ENCODE data around the gene TMEM63A. TPM values are rescaled to one million over a fixed set of nuclear protein-coding genes. Genes with fewer than 3 reads are reported as not detected.

Gene TMEM63A
- total and polyA plus RNA-seq, 2 of the 13 experiments (the other 11 are each of a cell fraction or from before 2014, with no cell fraction given), result 23.9 to 53.3 TPM

- Histone ChIP-seq H3K79me2 (ENCODE audit: insufficient read depth, low read length) (no peaks in the 10 kb centered on the region), H3K9ac (ENCODE audit: insufficient read depth, low read depth, low read length) (no peak overlapping the region), H3K9me3 (ENCODE audit: low read length) (peaks cover 5% of the 10 kb centered on the region; the same call in 1 of the 2 replicates), H4K20me1 (ENCODE audit: insufficient read depth, low read length) (peaks cover 4% of the 10 kb centered on the region; the same call in 1 of the 2 replicates), H3K36me3 (replicated peaks in 1 of 2; ENCODE audit: control insufficient read depth in 1 of 2, insufficient read depth in 2 of 2, low read length in 2 of 2) (peaks cover 12 to 25% of the 10 kb centered on the region in 2 experiments), H3K4me1 (ENCODE audit: insufficient read depth, low read length) (peaks cover 4% of the 10 kb centered on the region), H3K27me3 (ENCODE audit: control insufficient read depth in 1 of 2, insufficient read depth in 2 of 2, low read length in 2 of 2) (no peaks in the 10 kb centered on the region), H3K4me2 (ENCODE audit: low read depth, low read length) (no peak overlapping the region), H3K4me3 (replicated peaks in 1 of 3; ENCODE audit: insufficient read depth in 1 of 3, low read depth in 2 of 3, low read length in 3 of 3) (no peak overlapping the region), H2AFZ (ENCODE audit: low read length) (no peak overlapping the region), H3K27ac (ENCODE audit: extremely low read length, insufficient read depth, low read length) (no peak overlapping the region)
- ATAC-seq, result no peak
- FAIRE-seq, result no peak
- intact Hi-C loops (cut with micrococcal nuclease; ENCODE audit: unreplicated experiment), result loop anchor here (2.0 kb wide), 2 partner anchors 64 to 372 kb away; no protein-coding TSS in a partner anchor
- ChIA-PET CTCF (ENCODE audit: low intra/inter-chr PET ratio, low total read pairs) (interaction anchor here (0.7 to 2.1 kb wide), 5 partner anchors 65 to 371 kb away, joined by 3 to 37 read pairs (median 3); partner anchors contain the start of gene SRP9), POLR2A (interaction anchor here (1.4 kb wide), 1 partner anchor 34 kb away, joined by 5 read pairs; no protein-coding TSS in a partner anchor)
- no TSS peak for BruUV-seq (replicated peaks)
- WGBS (ENCODE audit: low lambda C conversion rate), result 96% methylated on average over 10 of the region's 20 CpGs
- in situ Hi-C loops (cut with HindIII; ENCODE audit: extremely low pct_ligation_motif_present, low pct_unique_long_range_greater_than_20kb), result no loop called here
- no peak for DNase-seq (ENCODE audit: low spot score)
- TF ChIP-seq ZNF562 (CRISPR knock-in tag; IDR thresholded peaks at IDR 0.05; ENCODE audit: borderline replicate concordance) (no peak), PITX1 (CRISPR knock-in tag; IDR thresholded peaks at IDR 0.05) (no peak), ZC3H4 (CRISPR knock-in tag; IDR thresholded peaks at IDR 0.05; ENCODE audit: borderline replicate concordance) (no peak), ZFAT (CRISPR knock-in tag; conservative IDR thresholded peaks at IDR 0.05) (no peak), MAFK (conservative IDR thresholded peaks at IDR 0.05 in 1 of 2, IDR thresholded peaks at IDR 0.05 in 1 of 2; ENCODE audit: low read length in 2 of 2) (no peak), LBX2 (CRISPR knock-in tag; IDR thresholded peaks at IDR 0.05; ENCODE audit: borderline replicate concordance) (no peak), IRX3 (CRISPR knock-in tag; IDR thresholded peaks at IDR 0.05; ENCODE audit: borderline replicate concordance, low read depth) (no peak), ZNF605 (CRISPR knock-in tag; IDR thresholded peaks at IDR 0.05) (no peak), HNRNPLL (IDR thresholded peaks at IDR 0.05; ENCODE audit: low read depth, low read length, poor library complexity, severe bottlenecking) (no peak), POLR2A (IDR thresholded peaks at IDR 0.05; ENCODE audit: insufficient read depth in 1 of 2, low read depth in 2 of 2, low read length in 2 of 2) (0 out of 4 replicates have a peak, but pooled peaks of 1 of the 2 experiments have one; percentile 21), ZNF775 (CRISPR knock-in tag; IDR thresholded peaks at IDR 0.05; ENCODE audit: borderline replicate concordance) (no peak), AGO2 (optimal IDR thresholded peaks at IDR 0.05; ENCODE audit: low read depth, low read length) (peak; percentile 83), GLMP (CRISPR knock-in tag; IDR thresholded peaks at IDR 0.05; ENCODE audit: borderline replicate concordance) (no peak), KLF15 (CRISPR knock-in tag; IDR thresholded peaks at IDR 0.05; ENCODE audit: borderline replicate concordance) (no peak)
Observed at GRCh38 chr1:225846331-225847310, 35.6 kb downstream of the TMEM63A start.

All from HepG2 (cell line).